H1 (cell line): Measurements from ENCODE around the gene CRYGB.

Experiments used
- KDM1A ChIP-seq: fragments of 200-600, 300-600 bp; sonication (generic); IDR thresholded peaks from 2 replicates; pipeline ENCODE4 v1.7.1; 2016; ENCODE audit warnings: mild to moderate bottlenecking, low read length, borderline replicate concordance
- NRF1 ChIP-seq: IDR thresholded peaks from 2 replicates; pipeline ENCODE4 v1.6.1; 2011; ENCODE audit warnings: mild to moderate bottlenecking, low read depth, low read length, improper control_type of control experiment
- POLR2A ChIP-seq, 2 experiments: IDR thresholded peaks; 1 replicate in 1 of 2; 2 replicates in 1 of 2; pipeline ENCODE4 v1.6.1; 2011; ENCODE audit warnings: low read depth in 2 of 2, low read length in 2 of 2, mild to moderate bottlenecking in 2 of 2; ENCODE audit errors: control extremely low read depth in 1 of 2
- SIX5 ChIP-seq: IDR thresholded peaks from 2 replicates; pipeline ENCODE4 v1.6.1; 2011; ENCODE audit warnings: mild to moderate bottlenecking, low read depth, low read length
- ZNF274 ChIP-seq: IDR thresholded peaks from 2 replicates; pipeline ENCODE4 v1.7.0; 2012; ENCODE audit warnings: low read length, borderline replicate concordance; ENCODE audit errors: extremely low read depth
- TF ChIP-seq, protein P1 (sequence below): IDR thresholded peaks from 2 replicates; pipeline ENCODE4 v1.6.1; 2011; ENCODE audit warnings: low read length, improper control_type of control experiment

DNA sequence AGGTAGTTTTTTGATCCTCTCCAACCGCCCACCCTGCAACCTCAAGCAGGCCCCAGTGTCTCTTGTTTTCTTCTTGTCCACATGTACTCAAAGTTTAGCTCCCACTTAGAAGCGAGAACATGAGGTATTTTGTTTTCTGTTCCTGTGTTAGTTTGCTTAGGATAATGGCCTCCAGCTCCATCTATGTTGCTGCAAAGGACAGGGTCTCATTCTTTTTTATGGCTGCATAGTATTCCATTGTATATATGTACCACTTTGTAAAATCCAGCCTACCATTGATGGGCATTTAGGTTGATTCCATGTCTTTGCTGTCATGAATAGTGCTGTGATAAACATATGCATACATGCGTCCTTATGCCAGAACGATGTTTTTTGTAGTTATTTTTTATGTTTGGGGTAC, 18.9 kb downstream of the CRYGB start:
- no peak for TF ChIP-seq POLR2A (IDR thresholded peaks at IDR 0.05; ENCODE audit: control extremely low read depth in 1 of 2, low read depth in 2 of 2, low read length in 2 of 2)
- no peak for TF ChIP-seq KDM1A
- no peak for TF ChIP-seq NRF1
- no peak for TF ChIP-seq ZNF274
- TF ChIP-seq, protein P1, sequence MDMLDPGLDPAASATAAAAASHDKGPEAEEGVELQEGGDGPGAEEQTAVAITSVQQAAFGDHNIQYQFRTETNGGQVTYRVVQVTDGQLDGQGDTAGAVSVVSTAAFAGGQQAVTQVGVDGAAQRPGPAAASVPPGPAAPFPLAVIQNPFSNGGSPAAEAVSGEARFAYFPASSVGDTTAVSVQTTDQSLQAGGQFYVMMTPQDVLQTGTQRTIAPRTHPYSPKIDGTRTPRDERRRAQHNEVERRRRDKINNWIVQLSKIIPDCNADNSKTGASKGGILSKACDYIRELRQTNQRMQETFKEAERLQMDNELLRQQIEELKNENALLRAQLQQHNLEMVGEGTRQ = no peak
- no peak for TF ChIP-seq SIX5
